SJSA1 (cell line): Measurements from ENCODE around the gene PKIB. TPM values are rescaled to one million over a fixed set of nuclear protein-coding genes. Genes with fewer than 3 reads are reported as not detected.

Experiments
- DNase-seq, 2 experiments: peaks; one replicate each; pipeline ENCODE4 v3.0.0-alpha.2; 2015 to 2020; ENCODE audit warnings: low spot score in 2 of 2, low read depth in 1 of 2
- H3K27ac ChIP-seq: fragments of 250-450 bp; sonication (Bioruptor Pico); 2 replicates; pipeline ENCODE4 v1.5.1; 2020; ENCODE audit warnings: mild to moderate bottlenecking, moderate library complexity
- H3K27me3 ChIP-seq: fragments of 250-450 bp; sonication (Bioruptor Pico); replicated peaks from 2 replicates; pipeline ENCODE4 v1.5.1; 2020; ENCODE audit warnings: mild to moderate bottlenecking, moderate library complexity
- H3K36me3 ChIP-seq: fragments of 250-450 bp; sonication (Bioruptor Pico); 2 replicates; pipeline ENCODE4 v1.5.1; 2020; ENCODE audit warnings: mild to moderate bottlenecking
- H3K4me1 ChIP-seq: fragments of 250-450 bp; sonication (Bioruptor Pico); replicated peaks from 2 replicates; pipeline ENCODE4 v1.6.1; 2021; ENCODE audit warnings: mild to moderate bottlenecking
- H3K4me3 ChIP-seq: fragments of 250-450 bp; sonication (Bioruptor Pico); 2 replicates; pipeline ENCODE4 v1.5.1; 2020; ENCODE audit warnings: mild to moderate bottlenecking
- H3K9me3 ChIP-seq: fragments of 250-450 bp; sonication (Bioruptor Pico); replicated peaks from 2 replicates; pipeline ENCODE4 v1.5.1; 2020; ENCODE audit warnings: mild to moderate bottlenecking
- total RNA-seq: library from RNA; depleted of rRNA; stranded (reverse); fragments of >200 nt; shearing (Covaris generic); gene quantifications from 2 replicates; pipeline ENCODE4 v1.2.3, GENCODE V29; 2014

The PKIB gene
- total RNA-seq, 1 experiment from 2014 or later, result not detected

- Histone ChIP-seq H3K4me3 (no peak overlapping the region), H3K9me3 (no peaks in the 10 kb centered on the region), H3K27ac (no peak overlapping the region), H3K27me3 (no peaks in the 10 kb centered on the region), H3K4me1 (no peaks in the 10 kb centered on the region), H3K36me3 (no peaks in the 10 kb centered on the region)
- no peak for DNase-seq
Measured at GRCh38 chr6:122660296-122660695, 50.1 kb downstream of the PKIB start.

- no peak for DNase-seq
- Histone ChIP-seq H3K4me3 (no peak overlapping the region), H3K36me3 (no peaks in the 10 kb centered on the region), H3K4me1 (no peaks in the 10 kb centered on the region), H3K27me3 (no peaks in the 10 kb centered on the region), H3K9me3 (no peaks in the 10 kb centered on the region), H3K27ac (no peak overlapping the region)
Measured at GRCh38 chr6:122663981-122664380, 53.8 kb downstream of the PKIB start.

GRCh38 chr6:122665929-122666328 lies 55.7 kb downstream of the PKIB start:
- H3K4me1 ChIP-seq, result no peaks in the 10 kb centered on the region
- H3K36me3 ChIP-seq, result no peaks in the 10 kb centered on the region
- H3K4me3 ChIP-seq, result no peak overlapping the region
- DNase-seq, result no peak
- no peaks in the 10 kb centered on the region for H3K27me3 ChIP-seq
- no peak overlapping the region for H3K27ac ChIP-seq
- H3K9me3 ChIP-seq, result no peaks in the 10 kb centered on the region

GRCh38 chr6:122666418-122666817 lies 56.2 kb downstream of the PKIB start:
- Histone ChIP-seq H3K9me3 (no peaks in the 10 kb centered on the region), H3K4me3 (no peak overlapping the region), H3K4me1 (no peaks in the 10 kb centered on the region), H3K36me3 (no peaks in the 10 kb centered on the region), H3K27me3 (no peaks in the 10 kb centered on the region), H3K27ac (no peak overlapping the region)
- DNase-seq, result no peak

- DNase-seq, result no peak
- no peaks in the 10 kb centered on the region for H3K9me3 ChIP-seq
- no peaks in the 10 kb centered on the region for H3K27me3 ChIP-seq
- H3K4me1 ChIP-seq, result no peaks in the 10 kb centered on the region
- H3K36me3 ChIP-seq, result no peaks in the 10 kb centered on the region
- no peak overlapping the region for H3K27ac ChIP-seq
- no peak overlapping the region for H3K4me3 ChIP-seq
Measured at GRCh38 chr6:122669418-122669817, 59.2 kb downstream of the PKIB start.

GRCh38 chr6:122669868-122670267 lies 59.7 kb downstream of the PKIB start:
- Histone ChIP-seq H3K4me3 (no peak overlapping the region), H3K27ac (no peak overlapping the region), H3K27me3 (no peaks in the 10 kb centered on the region), H3K9me3 (no peaks in the 10 kb centered on the region), H3K36me3 (no peaks in the 10 kb centered on the region), H3K4me1 (no peaks in the 10 kb centered on the region)
- no peak for DNase-seq

- no peaks in the 10 kb centered on the region for H3K4me1 ChIP-seq
- H3K4me3 ChIP-seq, result no peak overlapping the region
- H3K27me3 ChIP-seq, result no peaks in the 10 kb centered on the region
- DNase-seq, result no peak
- no peak overlapping the region for H3K27ac ChIP-seq
- no peaks in the 10 kb centered on the region for H3K36me3 ChIP-seq
- no peaks in the 10 kb centered on the region for H3K9me3 ChIP-seq
Measured at GRCh38 chr6:122671251-122671650, 61.0 kb downstream of the PKIB start.

GRCh38 chr6:122673343-122673961 lies 63.2 kb downstream of the PKIB start:
- H3K27me3 ChIP-seq, result no peaks in the 10 kb centered on the region
- no peaks in the 10 kb centered on the region for H3K36me3 ChIP-seq
- H3K4me1 ChIP-seq, result no peaks in the 10 kb centered on the region
- H3K9me3 ChIP-seq, result no peaks in the 10 kb centered on the region
- no peak overlapping the region for H3K27ac ChIP-seq
- H3K4me3 ChIP-seq, result no peak overlapping the region
- DNase-seq, result no peak

GRCh38 chr6:122676146-122676545 lies 65.9 kb downstream of the PKIB start:
- Histone ChIP-seq H3K27me3 (no peaks in the 10 kb centered on the region), H3K36me3 (no peaks in the 10 kb centered on the region), H3K4me1 (no peaks in the 10 kb centered on the region), H3K9me3 (no peaks in the 10 kb centered on the region), H3K4me3 (no peak overlapping the region), H3K27ac (no peak overlapping the region)
- no peak for DNase-seq

- Histone ChIP-seq H3K27ac (no peak overlapping the region), H3K9me3 (no peaks in the 10 kb centered on the region), H3K36me3 (no peaks in the 10 kb centered on the region), H3K4me1 (no peaks in the 10 kb centered on the region), H3K27me3 (no peaks in the 10 kb centered on the region), H3K4me3 (no peak overlapping the region)
- no peak for DNase-seq
Measured at GRCh38 chr6:122676688-122677087, 66.5 kb downstream of the PKIB start.

- Histone ChIP-seq H3K36me3 (no peaks in the 10 kb centered on the region), H3K9me3 (no peaks in the 10 kb centered on the region), H3K27ac (no peak overlapping the region), H3K4me3 (no peak overlapping the region), H3K27me3 (no peaks in the 10 kb centered on the region), H3K4me1 (no peaks in the 10 kb centered on the region)
- no peak for DNase-seq
Measured at GRCh38 chr6:122677406-122677805, 67.2 kb downstream of the PKIB start.

GRCh38 chr6:122678841-122679240 lies 68.6 kb downstream of the PKIB start:
- Histone ChIP-seq H3K27me3 (no peaks in the 10 kb centered on the region), H3K27ac (no peak overlapping the region), H3K36me3 (no peaks in the 10 kb centered on the region), H3K4me1 (no peaks in the 10 kb centered on the region), H3K4me3 (no peak overlapping the region), H3K9me3 (no peaks in the 10 kb centered on the region)
- DNase-seq, result no peak

GRCh38 chr6:122681705-122682104 lies 71.5 kb downstream of the PKIB start:
- DNase-seq, result no peak
- H3K9me3 ChIP-seq, result no peaks in the 10 kb centered on the region
- H3K27ac ChIP-seq, result no peak overlapping the region
- no peaks in the 10 kb centered on the region for H3K27me3 ChIP-seq
- no peaks in the 10 kb centered on the region for H3K36me3 ChIP-seq
- no peaks in the 10 kb centered on the region for H3K4me1 ChIP-seq
- no peak overlapping the region for H3K4me3 ChIP-seq

- DNase-seq, result no peak
- no peaks in the 10 kb centered on the region for H3K9me3 ChIP-seq
- no peaks in the 10 kb centered on the region; the same call in 1 of the 2 replicates for H3K27me3 ChIP-seq
- H3K27ac ChIP-seq, result no peak overlapping the region
- H3K36me3 ChIP-seq, result no peaks in the 10 kb centered on the region
- H3K4me1 ChIP-seq, result no peaks in the 10 kb centered on the region
- no peak overlapping the region for H3K4me3 ChIP-seq
Measured at GRCh38 chr6:122683989-122684651, 73.9 kb downstream of the PKIB start.

- Histone ChIP-seq H3K4me1 (peaks cover 14% of the 10 kb centered on the region), H3K9me3 (no peaks in the 10 kb centered on the region), H3K27ac (no peak overlapping the region), H3K36me3 (no peaks in the 10 kb centered on the region), H3K4me3 (no peak overlapping the region), H3K27me3 (no peaks in the 10 kb centered on the region)
- no peak for DNase-seq
Measured at GRCh38 chr6:122692175-122692598, 82.0 kb downstream of the PKIB start.
